HG02943 (cell line): ENCODE data around the gene KIAA1958.
A peak's percentile ranks its signal among the peaks of the same experiment; 100 is the strongest.

Experiments used
- ATAC-seq: cut with Tn5 transposase; IDR thresholded peaks from one replicate; pipeline ENCODE4 v1.9.1; 2021; ENCODE audit warnings: mild to moderate bottlenecking, low read depth, moderate library complexity; ENCODE audit not compliant: unreplicated experiment

The KIAA1958 gene

GRCh38 chr9:112700085-112700484 is 213.5 kb downstream of the KIAA1958 start:
- no peak for ATAC-seq

- ATAC-seq, result no peak
These were observed 216.7 kb downstream of the KIAA1958 start for GRCh38 chr9:112703304-112703703.

- ATAC-seq, result no peak
These were observed 219.3 kb downstream of the KIAA1958 start for GRCh38 chr9:112705768-112706427.

GRCh38 chr9:112711050-112711689 is 224.5 kb downstream of the KIAA1958 start:
- no peak for ATAC-seq

- no peak for ATAC-seq
These were observed 226.1 kb downstream of the KIAA1958 start for GRCh38 chr9:112712678-112713077.

GRCh38 chr9:112717661-112718331 is 231.2 kb downstream of the KIAA1958 start, which contains the start of gene INIP:
TSS of gene INIP (minus strand) at chr9:112718117. CDS start at chr9:112716485, 1,632 bp downstream.
- ATAC-seq, result peak; percentile 94
